ENCODE results near the gene TRIM51. TPM values are rescaled to one million over a fixed set of nuclear protein-coding genes. Genes with fewer than 3 reads are reported as not detected.

TRIM51 gene
- total and polyA plus RNA-seq, 4 donors, result not detected

GRCh38 chr11:55895216-55895615 lies 12.1 kb downstream of the TRIM51 start:
- Histone ChIP-seq H3K27ac (ENCODE audit: low read depth in 1 of 2, low read length in 1 of 2) (no peak overlapping the region), H3K4me1 (ENCODE audit: control insufficient read depth in 5 of 5, insufficient read depth in 5 of 5, low read length in 5 of 5) (no peaks in the 10 kb centered on the region), H3K9me3 (ENCODE audit: control insufficient read depth in 4 of 4, insufficient read depth in 3 of 4, low read length in 3 of 4) (peaks cover 0 to 8% (median 1%) of the 10 kb centered on the region in 4 donors), H3K36me3 (ENCODE audit: control insufficient read depth in 4 of 4, insufficient read depth in 4 of 4, low read length in 4 of 4) (no peaks in the 10 kb centered on the region), H3K27me3 (ENCODE audit: control insufficient read depth in 3 of 3, insufficient read depth in 3 of 3, low read length in 2 of 3) (no peaks in the 10 kb centered on the region), H3K4me3 (no peak overlapping the region), H3K9ac (ENCODE audit: insufficient read depth in 1 of 2, low read length in 2 of 2) (no peak overlapping the region)
- 58 to 61% methylated on average over 8 of the region's 8 CpGs for WGBS, 2 donors
- no peak for DNase-seq
- ATAC-seq (ENCODE audit: insufficient read depth, low FRiP score), result no peak
- TF ChIP-seq, protein P1, sequence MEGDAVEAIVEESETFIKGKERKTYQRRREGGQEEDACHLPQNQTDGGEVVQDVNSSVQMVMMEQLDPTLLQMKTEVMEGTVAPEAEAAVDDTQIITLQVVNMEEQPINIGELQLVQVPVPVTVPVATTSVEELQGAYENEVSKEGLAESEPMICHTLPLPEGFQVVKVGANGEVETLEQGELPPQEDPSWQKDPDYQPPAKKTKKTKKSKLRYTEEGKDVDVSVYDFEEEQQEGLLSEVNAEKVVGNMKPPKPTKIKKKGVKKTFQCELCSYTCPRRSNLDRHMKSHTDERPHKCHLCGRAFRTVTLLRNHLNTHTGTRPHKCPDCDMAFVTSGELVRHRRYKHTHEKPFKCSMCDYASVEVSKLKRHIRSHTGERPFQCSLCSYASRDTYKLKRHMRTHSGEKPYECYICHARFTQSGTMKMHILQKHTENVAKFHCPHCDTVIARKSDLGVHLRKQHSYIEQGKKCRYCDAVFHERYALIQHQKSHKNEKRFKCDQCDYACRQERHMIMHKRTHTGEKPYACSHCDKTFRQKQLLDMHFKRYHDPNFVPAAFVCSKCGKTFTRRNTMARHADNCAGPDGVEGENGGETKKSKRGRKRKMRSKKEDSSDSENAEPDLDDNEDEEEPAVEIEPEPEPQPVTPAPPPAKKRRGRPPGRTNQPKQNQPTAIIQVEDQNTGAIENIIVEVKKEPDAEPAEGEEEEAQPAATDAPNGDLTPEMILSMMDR (IDR thresholded peaks at IDR 0.05; ENCODE audit: control extremely low read depth, extremely low read depth), result no peak

DNA sequence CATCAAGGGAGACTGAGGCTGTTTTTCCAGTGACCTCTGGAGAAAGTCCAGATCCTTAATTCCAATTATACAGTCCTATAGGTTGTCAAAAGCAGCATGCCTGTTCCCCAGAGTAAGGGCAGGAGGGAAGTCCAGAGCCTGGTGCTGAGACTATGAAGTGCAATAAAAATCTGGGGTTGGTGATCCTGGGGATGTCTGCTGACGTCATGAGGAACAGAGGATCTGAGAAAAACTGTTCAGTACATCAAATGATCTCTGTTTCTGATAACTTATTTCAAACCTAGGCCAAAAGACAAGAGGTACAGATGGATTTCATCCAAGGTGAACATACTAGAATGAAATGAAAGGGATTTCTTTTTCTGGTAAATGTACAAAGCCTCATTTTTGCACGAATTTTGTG lies 19.2 kb downstream of the TRIM51 start:
- TF ChIP-seq, protein P1 (IDR thresholded peaks at IDR 0.05; ENCODE audit: control extremely low read depth, extremely low read depth), result no peak
- Histone ChIP-seq H3K4me1 (ENCODE audit: control insufficient read depth in 5 of 5, insufficient read depth in 5 of 5, low read length in 5 of 5) (no peaks in the 10 kb centered on the region), H3K27ac (ENCODE audit: low read depth in 1 of 2, low read length in 1 of 2) (no peak overlapping the region), H3K27me3 (ENCODE audit: control insufficient read depth in 3 of 3, insufficient read depth in 3 of 3, low read length in 2 of 3) (no peaks in the 10 kb centered on the region), H3K4me3 (no peak overlapping the region), H3K9ac (ENCODE audit: insufficient read depth in 1 of 2, low read length in 2 of 2) (no peak overlapping the region), H3K36me3 (ENCODE audit: control insufficient read depth in 4 of 4, insufficient read depth in 4 of 4, low read length in 4 of 4) (no peaks in the 10 kb centered on the region), H3K9me3 (ENCODE audit: control insufficient read depth in 4 of 4, insufficient read depth in 3 of 4, low read length in 3 of 4) (peaks cover 0 to 18% (median 0%) of the 10 kb centered on the region in 4 donors)
- no peak for DNase-seq
- ATAC-seq (ENCODE audit: insufficient read depth, low FRiP score), result no peak
- 33 to 41% methylated on average over 2 of the region's 2 CpGs for WGBS, 2 donors

- no peaks in the 10 kb centered on the region for H3K4me1 ChIP-seq (ENCODE audit: control insufficient read depth in 5 of 5, insufficient read depth in 5 of 5, low read length in 5 of 5)
- no peaks in the 10 kb centered on the region for H3K27me3 ChIP-seq (ENCODE audit: control insufficient read depth in 3 of 3, insufficient read depth in 3 of 3, low read length in 2 of 3)
- TF ChIP-seq, protein P1 (IDR thresholded peaks at IDR 0.05; ENCODE audit: control extremely low read depth, extremely low read depth), result no peak
Measured at GRCh38 chr11:55914482-55914881, 31.4 kb downstream of the TRIM51 start, which contains the start of gene OR5W2. Gene OR5W2 (minus strand): TSS chr11:55914582. CDS start chr11:55914582, 0 bp downstream.

DNA sequence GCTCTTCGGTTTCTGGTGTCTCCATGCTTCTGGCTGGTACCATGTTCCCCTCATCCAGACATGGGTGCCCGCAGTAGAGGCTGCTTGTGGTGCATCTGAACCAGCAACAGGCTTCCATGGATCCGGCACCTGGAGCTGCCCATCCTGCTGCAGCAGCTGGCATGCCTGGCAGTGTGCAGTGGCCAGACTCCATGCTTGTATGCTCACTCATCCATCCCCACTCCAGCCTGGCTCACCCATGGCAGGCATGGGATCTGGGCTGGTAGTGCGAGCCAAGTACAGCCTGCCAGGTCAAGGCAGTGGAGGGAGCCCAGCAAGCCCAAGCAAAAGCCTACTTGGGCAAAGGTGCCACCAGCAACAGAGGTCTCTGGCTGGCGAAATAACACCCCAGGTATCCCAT lies 37.4 kb downstream of the TRIM51 start:
- DNase-seq (no peak), ATAC-seq (ENCODE audit: insufficient read depth, low FRiP score) (no peak)
- Histone ChIP-seq H3K9me3 (ENCODE audit: control insufficient read depth in 4 of 4, insufficient read depth in 3 of 4, low read length in 3 of 4) (peaks cover 0 to 4% (median 2%) of the 10 kb centered on the region in 4 donors), H3K4me1 (ENCODE audit: control insufficient read depth in 5 of 5, insufficient read depth in 5 of 5, low read length in 5 of 5) (no peaks in the 10 kb centered on the region), H3K9ac (ENCODE audit: insufficient read depth in 1 of 2, low read length in 2 of 2) (no peak overlapping the region), H3K27ac (ENCODE audit: low read depth in 1 of 2, low read length in 1 of 2) (no peak overlapping the region), H3K27me3 (ENCODE audit: control insufficient read depth in 3 of 3, insufficient read depth in 3 of 3, low read length in 2 of 3) (no peaks in the 10 kb centered on the region), H3K4me3 (no peak overlapping the region), H3K36me3 (ENCODE audit: control insufficient read depth in 4 of 4, insufficient read depth in 4 of 4, low read length in 4 of 4) (no peaks in the 10 kb centered on the region)
- 76 to 78% methylated on average over 5 of the region's 5 CpGs for WGBS, 2 donors
- TF ChIP-seq, protein P1 (IDR thresholded peaks at IDR 0.05; ENCODE audit: control extremely low read depth, extremely low read depth), result no peak

More at GRCh38 chr11:55914482-55914881, 31.4 kb downstream of the TRIM51 start, which contains the start of gene OR5W2:
- ATAC-seq (ENCODE audit: insufficient read depth, low FRiP score), result no peak
- WGBS, 2 donors, result 35 to 86% methylated on average over 1 of the region's 1 CpG
- Histone ChIP-seq H3K9me3 (ENCODE audit: control insufficient read depth in 4 of 4, insufficient read depth in 3 of 4, low read length in 3 of 4) (peaks cover 0 to 6% (median 0%) of the 10 kb centered on the region in 4 donors), H3K9ac (ENCODE audit: insufficient read depth in 1 of 2, low read length in 2 of 2) (no peak within 1 kb of the TSS), H3K27ac (ENCODE audit: low read depth in 1 of 2, low read length in 1 of 2) (no peak within 1 kb of the TSS), H3K36me3 (ENCODE audit: control insufficient read depth in 4 of 4, insufficient read depth in 4 of 4, low read length in 4 of 4) (no peaks in the 10 kb centered on the region), H3K4me3 (no peak within 1 kb of the TSS)
- no peak for DNase-seq

Measured in lung (tissue), 12 donors.